Aorta (tissue), 5 donors: ENCODE measurements around the gene SMIM29. TPM values are rescaled to one million over a fixed set of nuclear protein-coding genes. Genes with fewer than 3 reads are reported as not detected.

Experiments used
- ATAC-seq: fragments of 200-7000 bp; cut with Tn5 transposase; one replicate; pipeline ENCODE4 v1.9.1; 2022; ENCODE audit warnings: moderate library complexity; ENCODE audit not compliant: low FRiP score
- DNase-seq, 2 donors: peaks; one replicate each; pipeline ENCODE4 v3.0.0-alpha.2; 2020
- H3K27ac ChIP-seq, 2 donors: one replicate each; pipeline ENCODE4 v1.5.1; 2013; ENCODE audit warnings: low read length in 2 of 2, mild to moderate bottlenecking in 2 of 2, moderate library complexity in 2 of 2, control low read depth in 1 of 2, inconsistent platforms in 1 of 2, low read depth in 1 of 2
- H3K27me3 ChIP-seq, 2 donors: one replicate each; pipeline ENCODE4 v1.6.1; 2013; ENCODE audit warnings: control low read depth in 1 of 2, low read length in 1 of 2, mild to moderate bottlenecking in 1 of 2, moderate library complexity in 1 of 2; ENCODE audit not compliant: insufficient read depth in 2 of 2, control insufficient read depth in 1 of 2
- H3K36me3 ChIP-seq, 2 donors: one replicate each; pipeline ENCODE4 v1.6.1; 2013; ENCODE audit warnings: control low read depth in 1 of 2, low read length in 1 of 2, mild to moderate bottlenecking in 1 of 2; ENCODE audit not compliant: insufficient read depth in 2 of 2, control insufficient read depth in 1 of 2
- H3K4me1 ChIP-seq, 2 donors: one replicate each; pipeline ENCODE4 v1.6.1; 2013; ENCODE audit warnings: low read length in 2 of 2, control low read depth in 1 of 2, mild to moderate bottlenecking in 1 of 2, moderate library complexity in 1 of 2; ENCODE audit not compliant: insufficient read depth in 2 of 2, control insufficient read depth in 1 of 2
- H3K4me3 ChIP-seq, 2 donors: one replicate each; pipeline ENCODE4 v1.5.1; 2013; ENCODE audit warnings: low read length in 2 of 2, control low read depth in 1 of 2, mild to moderate bottlenecking in 1 of 2
- H3K9me3 ChIP-seq: one replicate; pipeline ENCODE4 v1.6.1; 2013; ENCODE audit warnings: mild to moderate bottlenecking, low read length; ENCODE audit not compliant: control insufficient read depth
- WGBS, 2 donors: extraction: QIAGEN DNeasy Blood & Tissue Kit; methylation state at CpG; one replicate each; pipeline ENCODE4 v1.1.7; 2013; 5-methylcytosine and 5-hydroxymethylcytosine counted together
- intact Hi-C, 2 donors: fragments of 100-400 bp; cut with DNase I; formaldehyde crosslinking; loops; one replicate each; pipeline versions ENCODE4 v1.14.2 to v1.15.0; 2022
- polyA plus RNA-seq, 2 donors: library from polyadenylated mRNA; stranded (reverse); fragments of 200-250 nt; gene quantifications; one replicate each; pipeline ENCODE4 v1.2.3, GENCODE V29; 2013
- total RNA-seq, 2 donors: library from RNA; stranded (reverse); fragmentation: NEBNext Ultra II Directional; extraction: Animal tissue kit (Norgen Biotek cat#: 25700); gene quantifications; one replicate each; pipeline ENCODE4 v1.2.1, GENCODE V29; 2021
- donor health status: healthy with polysubstance abuse.
- donor health status: Bipolar disorder and iron deficiency.
- donor health status: DM: no; HTN: no; CAD: no.
- donor health status: DM: no; HTN: no; CAD: no.
- donor health status: DM: yes; HTN: yes; CAD: no.

The SMIM29 gene
- total and polyA plus RNA-seq, 4 donors, result 14.0 to 46.0 (median 26.2) TPM

DNA sequence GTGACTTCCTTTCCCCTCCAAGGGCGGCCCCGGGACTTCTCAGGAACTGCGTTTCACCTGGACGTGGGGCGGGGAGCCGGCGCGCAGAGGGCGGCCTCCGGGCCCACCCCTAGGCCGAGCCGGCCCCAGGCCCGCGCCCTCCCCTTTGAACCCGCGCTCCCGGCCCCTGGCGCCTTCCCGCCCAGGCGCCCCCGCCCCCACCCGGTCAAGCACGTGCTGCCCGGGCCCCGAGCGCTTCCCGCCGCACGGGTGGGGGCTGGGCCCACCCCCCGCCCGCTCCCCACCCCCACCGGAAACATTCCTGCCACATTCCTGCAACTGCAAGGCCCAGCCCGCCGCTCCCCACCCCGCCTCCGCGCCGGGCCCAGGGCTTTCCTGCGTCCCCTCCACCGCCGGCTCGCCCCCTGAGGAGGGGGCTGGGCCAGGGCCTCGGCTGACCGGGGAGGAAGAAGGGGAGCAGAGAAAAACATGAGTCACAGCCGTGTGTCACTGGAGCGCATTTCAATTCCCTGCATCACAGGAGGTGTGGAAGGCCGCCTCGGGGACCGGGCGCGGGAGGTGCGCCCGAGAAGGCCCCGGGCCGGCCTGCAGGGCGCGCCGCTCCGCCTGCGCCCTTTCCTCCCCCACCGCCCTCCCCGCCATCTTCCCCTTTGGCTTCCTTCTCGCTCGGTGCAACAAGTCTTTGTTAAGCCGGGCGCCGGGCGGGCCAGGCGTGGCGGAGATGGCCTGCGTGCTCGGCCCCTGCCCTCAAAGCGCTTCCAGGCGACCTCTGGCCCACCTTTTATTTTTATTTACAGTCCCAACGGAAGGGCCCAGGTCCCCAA is 13.3 kb downstream of the SMIM29 start:
- intact Hi-C loops, result no loop called here
- no peak overlapping the region for H3K4me3 ChIP-seq
- H3K27ac ChIP-seq, result peak overlapping the region; percentile 8 to 49
- peak; percentile 72 to 88 for DNase-seq
- 23 to 24% methylated on average over 57 to 75 of the region's 75 CpGs for WGBS, 2 donors
- peaks cover 0 to 2% of the 10 kb centered on the region in 2 donors for H3K27me3 ChIP-seq
- H3K36me3 ChIP-seq, result no peaks in the 10 kb centered on the region
- no peaks in the 10 kb centered on the region for H3K9me3 ChIP-seq
- H3K4me1 ChIP-seq, result no peaks in the 10 kb centered on the region
- peak; percentile 58 for ATAC-seq

- Histone ChIP-seq H3K4me3 (no peak overlapping the region), H3K27ac (no peak overlapping the region), H3K9me3 (no peaks in the 10 kb centered on the region), H3K4me1 (no peaks in the 10 kb centered on the region), H3K27me3 (peaks cover 0 to 2% of the 10 kb centered on the region in 2 donors), H3K36me3 (no peaks in the 10 kb centered on the region)
- peak in 1 of 2 donors; percentile 76 for DNase-seq
- 88 to 90% methylated on average over 26 to 53 of the region's 53 CpGs for WGBS, 2 donors
- intact Hi-C loops, result no loop called here
- no peak for ATAC-seq
Measured at GRCh38 chr6:34234667-34235306, 14.0 kb downstream of the SMIM29 start.

DNA sequence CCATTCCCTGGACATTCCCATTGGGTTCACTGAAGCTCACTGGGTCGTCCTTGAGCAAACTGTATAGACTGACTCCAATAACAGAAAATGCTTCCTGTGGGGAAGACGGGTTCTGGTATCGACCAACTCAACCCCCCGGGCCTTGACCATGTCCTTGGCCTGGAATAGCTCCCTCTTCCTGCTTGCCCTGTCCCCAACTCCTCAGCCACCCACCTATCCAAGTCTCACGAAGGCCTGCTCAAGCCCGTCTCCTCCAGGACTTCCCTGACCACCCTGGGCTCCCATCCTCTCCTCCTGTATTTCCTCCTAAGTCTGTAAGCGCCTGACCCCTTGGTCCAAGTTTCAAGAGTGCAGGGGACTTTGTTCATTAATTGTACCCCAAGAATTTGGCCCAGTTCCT is 14.9 kb downstream of the SMIM29 start:
- WGBS, 2 donors, result 90 to 92% methylated on average over 7 of the region's 7 CpGs
- no peak for ATAC-seq
- H3K4me3 ChIP-seq, result no peak overlapping the region
- intact Hi-C loops, result no loop called here
- peak in 1 of 2 donors; percentile 26 for DNase-seq
- H3K36me3 ChIP-seq, result no peaks in the 10 kb centered on the region
- H3K9me3 ChIP-seq, result no peaks in the 10 kb centered on the region
- H3K27me3 ChIP-seq, result peaks cover 0 to 2% of the 10 kb centered on the region in 2 donors
- no peak overlapping the region for H3K27ac ChIP-seq
- no peaks in the 10 kb centered on the region for H3K4me1 ChIP-seq

GRCh38 chr6:34232901-34233300 is 15.9 kb downstream of the SMIM29 start:
- Histone ChIP-seq H3K27me3 (peaks cover 0 to 2% of the 10 kb centered on the region in 2 donors), H3K36me3 (no peaks in the 10 kb centered on the region), H3K27ac (no peak overlapping the region), H3K4me1 (no peaks in the 10 kb centered on the region), H3K9me3 (no peaks in the 10 kb centered on the region), H3K4me3 (no peak overlapping the region)
- WGBS, 2 donors, result 31 to 39% methylated on average over 5 of the region's 5 CpGs
- intact Hi-C loops, result no loop called here
- ATAC-seq (no peak), DNase-seq (peak in 1 of 2 donors; percentile 57)

- Histone ChIP-seq H3K36me3 (no peaks in the 10 kb centered on the region), H3K27ac (no peak overlapping the region), H3K9me3 (no peaks in the 10 kb centered on the region), H3K4me3 (no peak overlapping the region), H3K4me1 (no peaks in the 10 kb centered on the region), H3K27me3 (peaks cover 0 to 2% of the 10 kb centered on the region in 2 donors)
- WGBS, 2 donors, result 96 to 97% methylated on average over 17 of the region's 17 CpGs
- DNase-seq (peak in 1 of 2 donors; percentile 51), ATAC-seq (no peak)
- intact Hi-C loops, result no loop called here
Measured at GRCh38 chr6:34231566-34232336, 17.1 kb downstream of the SMIM29 start.

- no peaks in the 10 kb centered on the region for H3K36me3 ChIP-seq
- intact Hi-C loops, result no loop called here
- WGBS, 2 donors, result 92 to 96% methylated on average over 5 of the region's 5 CpGs
- H3K9me3 ChIP-seq, result no peaks in the 10 kb centered on the region
- H3K4me1 ChIP-seq, result no peaks in the 10 kb centered on the region
- ATAC-seq, result no peak
- no peaks in the 10 kb centered on the region for H3K27me3 ChIP-seq
- peak in 1 of 2 donors; percentile 35 for DNase-seq
- H3K27ac ChIP-seq, result no peak overlapping the region
- H3K4me3 ChIP-seq, result no peak overlapping the region
Measured at GRCh38 chr6:34230653-34231371, 18.0 kb downstream of the SMIM29 start.

GRCh38 chr6:34229877-34230276 is 18.9 kb downstream of the SMIM29 start:
- no peaks in the 10 kb centered on the region for H3K36me3 ChIP-seq
- no peaks in the 10 kb centered on the region for H3K27me3 ChIP-seq
- no peak overlapping the region for H3K27ac ChIP-seq
- intact Hi-C loops, result no loop called here
- no peaks in the 10 kb centered on the region for H3K4me1 ChIP-seq
- DNase-seq (peak in 1 of 2 donors; percentile 15), ATAC-seq (no peak)
- no peaks in the 10 kb centered on the region for H3K9me3 ChIP-seq
- WGBS, 2 donors, result 96 to 98% methylated on average over 8 of the region's 8 CpGs
- H3K4me3 ChIP-seq, result no peak overlapping the region

DNA sequence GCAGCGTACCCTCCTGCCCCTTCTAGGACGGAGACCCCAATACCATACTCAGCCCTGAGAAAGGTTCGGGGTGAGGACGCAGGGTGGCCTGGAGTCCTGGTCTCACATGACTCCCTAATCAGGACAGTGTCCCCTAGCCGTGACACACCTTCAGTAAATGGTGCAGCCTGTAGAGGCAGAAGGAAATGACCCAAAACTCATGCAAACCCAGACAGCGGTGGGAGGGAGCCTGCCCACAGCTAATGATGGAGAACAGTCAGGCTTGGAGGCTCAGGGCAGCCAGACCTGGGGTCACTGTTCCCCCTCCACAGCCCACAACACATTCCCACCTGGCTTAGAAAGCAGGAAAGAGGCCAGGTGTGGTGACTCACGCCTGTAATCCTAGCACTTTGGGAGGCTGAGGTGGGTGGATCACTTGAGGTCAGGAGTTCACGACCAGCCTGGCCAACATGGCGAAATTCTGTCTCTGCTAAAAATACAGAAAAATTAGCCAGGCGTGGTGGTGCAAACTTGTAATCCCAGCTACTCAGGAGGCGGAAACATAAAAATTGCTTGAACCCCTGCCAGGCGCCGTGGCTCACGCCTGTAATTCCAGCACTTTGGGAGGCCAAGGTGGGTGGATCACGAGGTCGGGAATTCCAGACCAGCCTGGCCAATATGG is 20.9 kb downstream of the SMIM29 start:
- DNase-seq, result peak in 1 of 2 donors; percentile 47
- no peak for ATAC-seq

More for the DNA sequence above, 20.9 kb downstream of the SMIM29 start:
- no peaks in the 10 kb centered on the region for H3K4me1 ChIP-seq
- H3K4me3 ChIP-seq, result no peak overlapping the region
- intact Hi-C loops, result no loop called here
- H3K27ac ChIP-seq, result no peak overlapping the region
- H3K27me3 ChIP-seq, result no peaks in the 10 kb centered on the region
- WGBS, 2 donors, result 93 to 95% methylated on average over 16 of the region's 16 CpGs
- no peaks in the 10 kb centered on the region for H3K9me3 ChIP-seq
- H3K36me3 ChIP-seq, result no peaks in the 10 kb centered on the region
